NCI-H82 treated with DMSO at 0.1 percent for 48 hours (cell line): ENCODE data around the gene DOCK3.
"Not testable (repeated sequence)": the region's sequence is repeated elsewhere in the genome, so short reads cannot be mapped to it uniquely, and the experiment has no call there.

Source experiments
- DNase-seq: peaks from one replicate; lab custom pipeline; 2025; ENCODE audit not compliant: unreplicated experiment; lab: John Stamatoyannopoulos, UW

Gene DOCK3

DNA sequence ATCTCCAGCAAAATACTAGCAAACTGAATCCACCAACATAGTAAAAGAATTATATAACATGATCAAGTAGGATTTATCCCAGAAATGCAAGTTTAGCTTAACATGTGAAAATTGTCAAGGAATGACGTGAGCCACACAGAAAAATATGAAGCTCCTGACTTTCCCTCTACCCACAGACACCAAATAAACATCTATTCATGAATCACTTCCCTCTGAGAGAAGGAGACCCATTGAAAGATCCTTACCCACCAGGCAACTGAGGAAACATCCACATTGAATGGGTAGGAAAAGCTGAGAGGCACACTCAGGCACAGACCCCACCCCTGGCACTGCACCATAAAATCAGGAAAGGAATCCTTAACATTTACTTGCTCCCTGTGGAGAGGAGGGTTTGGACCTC, 608.2 kb downstream of the DOCK3 start:
- DNase-seq = no peak

DNA sequence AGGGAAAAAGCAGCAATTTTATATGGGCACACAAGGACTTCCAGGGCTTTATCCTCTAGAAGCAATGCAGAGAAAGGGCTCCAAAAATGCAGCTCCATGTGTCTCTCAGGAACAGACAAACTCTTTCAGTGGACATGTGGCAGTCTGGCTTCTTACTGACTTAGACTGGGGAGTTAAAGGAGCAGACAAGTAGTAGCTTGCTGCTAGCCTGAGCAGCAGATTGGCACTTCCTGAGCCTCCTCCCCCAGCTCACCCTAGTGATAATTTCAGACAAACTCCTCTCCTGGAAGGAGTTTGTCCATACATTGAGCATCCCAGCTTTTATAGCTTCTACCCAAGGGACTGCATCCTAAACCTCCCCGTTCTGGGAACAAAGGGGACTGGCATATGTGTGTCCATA, 608.7 kb downstream of the DOCK3 start:
- DNase-seq = no peak

DNA sequence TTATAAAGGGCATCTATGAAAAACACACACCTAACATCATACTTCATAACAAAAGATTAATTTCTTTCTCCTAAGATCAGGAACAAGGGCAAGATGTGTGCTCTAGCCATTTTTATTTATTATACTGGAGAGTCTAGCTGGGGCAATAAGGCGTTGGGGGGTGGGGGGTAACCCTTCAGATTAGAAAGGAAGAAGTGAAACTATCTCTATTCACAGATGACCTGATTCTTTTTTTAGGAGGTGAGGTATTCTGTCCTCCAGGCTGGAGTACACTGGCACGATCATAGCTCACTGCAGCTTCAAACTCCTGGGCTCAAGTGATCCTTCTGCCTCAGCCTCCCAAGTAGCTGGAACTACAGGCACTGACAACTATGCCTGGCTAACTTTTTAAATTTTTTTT, 620.9 kb downstream of the DOCK3 start:
- DNase-seq = no peak

DNA sequence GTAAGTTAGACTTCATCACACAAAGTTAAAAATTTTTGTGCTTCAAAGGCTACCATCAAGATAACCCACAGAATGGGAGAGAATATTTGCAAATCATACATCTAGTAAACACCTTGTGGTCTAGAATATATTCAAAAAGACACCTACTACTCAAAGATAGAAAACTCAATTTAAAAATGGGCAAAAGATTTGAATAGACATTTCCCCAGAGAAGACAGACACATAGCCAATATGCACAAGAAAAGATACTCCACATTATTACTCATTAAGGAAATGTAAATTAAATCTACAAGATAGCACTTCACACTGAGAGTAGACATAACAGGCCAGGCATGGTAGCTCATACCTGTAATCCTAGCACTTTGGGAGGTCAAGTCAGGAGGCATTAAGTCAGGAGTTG, 622.6 kb downstream of the DOCK3 start:
- no peak for DNase-seq

DNA sequence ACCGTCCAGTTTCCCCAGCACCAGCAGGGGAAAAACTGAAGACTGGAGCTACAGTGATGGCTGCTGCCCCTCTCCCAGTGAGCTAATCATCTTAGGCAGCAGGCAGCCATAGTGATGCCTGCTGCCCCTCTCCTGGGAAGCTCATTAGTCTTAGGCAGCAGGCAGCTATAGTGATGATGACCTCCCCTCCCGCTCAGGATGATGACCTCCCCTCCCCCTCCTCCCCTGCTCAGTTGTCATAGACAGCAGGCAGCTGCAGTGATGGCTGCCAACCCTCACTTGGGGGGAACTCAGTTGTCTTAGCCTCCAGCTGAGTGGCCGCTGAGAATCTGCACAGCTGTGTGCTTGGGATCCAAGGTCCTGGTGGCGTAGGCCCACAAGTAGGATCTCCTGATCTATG, 629.5 kb downstream of the DOCK3 start:
- DNase-seq = peak; percentile 47

DNA sequence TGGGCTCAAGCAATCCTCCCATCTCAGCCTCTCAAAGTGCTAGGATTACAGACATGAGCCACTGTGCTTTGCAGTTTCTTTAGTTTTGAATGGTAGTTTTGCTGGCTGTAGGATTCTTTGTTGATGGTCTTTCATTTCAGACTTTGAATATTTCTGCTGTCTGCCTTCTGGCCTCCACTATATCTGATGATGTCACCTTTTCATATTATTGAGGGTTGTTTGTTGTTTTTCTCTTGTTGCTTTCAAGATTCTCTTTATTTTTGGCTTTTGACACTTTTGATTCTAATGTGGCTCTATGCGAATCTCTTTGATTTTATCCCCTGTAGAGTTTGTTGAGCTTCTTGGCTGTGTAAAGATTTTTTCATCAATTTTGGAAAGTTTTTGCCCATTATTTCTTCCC, 631.4 kb downstream of the DOCK3 start:
- DNase-seq = no peak

DNA sequence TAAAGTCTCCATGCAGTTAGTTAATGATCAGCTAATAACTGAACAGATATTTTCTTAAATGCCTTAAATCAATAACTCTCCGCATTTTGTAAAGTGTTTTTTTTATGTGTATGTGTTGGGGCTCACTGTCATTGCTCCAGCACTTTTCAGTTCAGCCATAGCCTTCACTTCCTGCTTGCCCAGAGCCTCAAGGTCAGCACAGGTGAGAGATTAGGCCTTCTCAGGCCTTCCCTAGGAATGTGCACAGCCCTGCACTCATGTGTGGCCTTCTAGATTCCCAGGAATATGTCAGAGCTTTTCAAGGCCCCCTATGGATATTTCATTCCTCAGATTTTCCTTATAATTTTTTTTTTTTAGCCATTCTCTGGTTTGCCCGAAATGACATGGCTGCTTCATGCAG, 632.7 kb downstream of the DOCK3 start:
- no peak for DNase-seq

DNA sequence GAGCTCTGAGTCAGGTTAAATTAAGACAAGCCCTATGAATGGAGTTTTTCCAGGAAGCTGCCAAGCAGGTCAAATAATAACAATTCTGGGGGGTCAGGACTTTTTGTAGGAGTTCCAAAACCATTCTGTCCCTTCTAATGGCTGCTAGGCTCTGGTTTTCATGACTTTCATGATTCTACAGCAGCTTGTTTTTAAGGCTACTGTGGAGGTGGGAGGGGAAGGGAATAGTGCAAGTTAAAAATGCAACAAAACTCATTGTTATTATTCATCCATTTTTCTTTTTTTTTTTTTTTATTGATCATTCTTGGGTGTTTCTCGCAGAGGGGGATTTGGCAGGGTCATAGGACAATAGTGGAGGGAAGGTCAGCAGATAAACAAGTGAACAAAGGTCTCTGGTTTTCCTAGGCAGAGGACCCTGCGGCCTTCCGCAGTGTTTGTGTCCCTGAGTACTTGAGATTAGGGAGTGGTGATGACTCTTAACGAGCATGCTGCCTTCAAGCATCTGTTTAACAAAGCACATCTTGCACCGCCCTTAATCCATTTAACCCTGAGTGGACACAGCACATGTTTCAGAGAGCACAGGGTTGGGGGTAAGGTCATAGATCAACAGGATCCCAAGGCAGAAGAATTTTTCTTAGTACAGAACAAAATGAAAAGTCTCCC, 633.3 kb downstream of the DOCK3 start:
- DNase-seq = not testable (repeated sequence)

DNA sequence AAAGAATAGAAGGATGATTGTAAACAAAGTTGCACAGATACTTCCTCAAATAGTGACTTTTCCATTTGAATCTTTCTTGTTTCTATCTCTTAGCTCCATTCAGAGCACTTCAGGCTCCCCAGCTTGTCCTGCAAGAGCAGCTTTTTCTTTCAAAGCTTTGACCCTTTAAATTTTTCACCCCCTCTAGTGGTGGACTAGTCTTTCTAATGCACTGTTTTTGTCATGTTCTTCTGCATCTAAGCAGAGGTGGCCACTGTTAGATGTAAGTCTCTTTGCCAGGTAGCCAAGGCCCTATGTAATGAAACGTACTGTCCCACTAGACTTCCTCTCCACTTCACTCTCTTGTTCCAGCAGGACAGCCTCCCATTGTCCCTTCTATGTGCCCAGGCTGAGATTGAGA, 636.3 kb downstream of the DOCK3 start:
- no peak for DNase-seq

DNA sequence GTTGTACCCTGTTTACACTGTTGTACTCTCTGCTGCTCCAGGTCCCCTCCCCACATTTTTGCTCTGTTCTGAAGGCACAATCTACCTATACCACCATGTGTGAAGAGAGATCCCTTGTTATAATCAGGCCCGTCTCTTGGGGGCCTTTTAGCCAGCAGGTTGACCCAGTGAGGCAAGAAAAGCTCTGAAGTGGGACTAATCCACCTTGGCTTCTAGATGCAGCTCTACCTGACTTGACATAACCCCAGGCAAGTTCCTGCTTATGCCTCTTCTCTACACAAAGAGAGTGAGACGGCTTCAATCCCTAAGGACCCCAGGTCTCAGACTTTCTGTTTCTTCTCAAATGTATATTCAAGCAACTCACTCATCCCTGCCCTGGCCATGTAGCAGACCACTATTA, 653.5 kb downstream of the DOCK3 start:
- DNase-seq = no peak

DNA sequence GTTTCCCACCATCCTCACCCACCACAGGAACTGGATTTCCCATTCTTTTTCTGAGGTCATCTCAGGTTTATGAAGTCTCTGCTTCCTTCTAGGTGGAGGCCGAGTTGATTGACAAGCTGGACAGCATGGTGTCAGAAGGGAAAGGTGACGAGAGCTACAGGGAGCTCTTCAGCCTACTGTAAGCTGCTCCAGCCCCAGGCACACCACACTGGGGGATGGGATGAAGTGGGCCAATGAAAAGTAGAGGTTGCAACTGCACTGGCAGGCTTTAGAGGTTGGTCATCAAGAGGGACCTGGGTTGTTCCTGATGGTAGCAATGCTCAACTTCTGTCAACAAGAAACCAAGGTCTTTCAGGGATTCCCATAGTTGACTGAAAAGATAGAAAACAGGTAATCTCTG, 655.3 kb downstream of the DOCK3 start:
- DNase-seq = no peak

DNA sequence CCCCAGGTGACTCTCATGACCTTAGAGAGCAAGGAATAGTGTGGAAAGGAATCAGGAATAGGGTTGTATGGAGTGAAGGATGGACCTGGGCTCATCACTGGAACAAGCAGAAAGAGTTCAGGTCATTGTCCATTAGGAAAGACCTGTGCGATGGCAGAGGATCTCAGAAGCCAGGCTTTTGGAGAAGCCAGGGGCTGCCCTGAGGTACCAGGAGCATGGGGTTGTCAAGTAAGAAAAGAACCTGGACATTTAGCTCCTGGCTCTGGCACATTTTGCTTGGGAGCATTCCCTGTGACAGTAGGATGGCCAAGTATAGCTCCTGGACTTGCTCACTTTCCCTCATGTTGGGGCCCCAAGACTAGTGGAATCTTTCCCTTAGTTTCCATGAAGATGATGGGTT, 657.4 kb downstream of the DOCK3 start:
- no peak for DNase-seq

DNA sequence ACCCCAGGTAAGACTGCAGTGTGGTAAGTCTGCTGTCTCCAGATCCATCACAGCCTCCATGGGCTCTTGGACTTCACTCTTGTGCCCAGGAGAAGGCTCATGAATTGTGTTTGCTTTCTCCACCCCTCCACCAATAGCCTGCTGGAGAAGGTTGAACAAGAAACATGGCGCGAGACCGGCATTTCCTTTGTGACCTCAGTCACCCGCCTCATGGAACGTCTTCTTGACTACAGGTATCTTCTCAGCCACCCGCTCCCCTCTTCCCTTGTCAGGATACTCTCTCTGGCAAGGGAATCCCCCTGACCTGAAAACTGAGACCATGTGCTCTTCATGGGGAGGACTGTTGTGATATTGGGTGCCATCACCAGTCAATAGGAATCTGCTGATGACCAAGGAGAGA, 658.3 kb downstream of the DOCK3 start:
- DNase-seq = no peak

DNA sequence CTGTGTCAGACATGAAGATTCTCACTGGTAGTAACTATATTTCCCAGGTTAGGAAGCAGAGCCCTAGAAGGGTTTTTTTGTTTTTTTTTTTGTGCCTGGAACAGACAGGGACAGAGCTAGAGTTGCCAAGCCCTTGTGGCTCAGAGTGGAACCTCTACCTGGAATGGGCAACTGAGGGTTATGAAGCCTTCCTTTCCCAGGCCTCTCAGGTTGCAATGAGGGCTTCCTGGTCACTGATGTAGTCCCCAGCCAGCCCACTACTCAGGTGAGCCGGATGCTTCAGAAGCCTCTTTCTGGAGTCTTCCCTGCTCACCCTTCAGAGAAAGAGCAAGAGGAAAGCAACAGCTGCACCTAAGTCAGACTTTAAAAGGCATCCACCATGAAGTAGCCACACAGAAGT, 661.5 kb downstream of the DOCK3 start:
- DNase-seq = no peak

DNA sequence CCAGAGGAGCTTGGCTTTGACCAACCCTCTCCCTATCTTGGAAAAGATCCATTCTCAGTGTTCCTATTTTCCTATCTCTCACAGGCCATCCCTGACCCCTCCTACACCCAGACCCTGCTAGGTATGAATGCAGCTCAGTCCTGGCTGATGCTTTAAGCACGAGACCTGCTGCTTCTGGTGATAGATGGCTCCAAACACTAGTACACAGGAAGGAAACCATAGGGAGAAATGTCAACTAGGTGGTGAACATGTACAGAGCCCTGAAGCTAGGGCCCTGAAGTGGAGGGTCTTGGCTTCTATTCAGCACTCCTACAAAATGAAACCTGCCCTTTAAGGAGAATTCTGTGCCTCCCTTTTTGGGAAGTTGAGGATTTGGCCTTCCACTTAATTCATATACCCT, 662.9 kb downstream of the DOCK3 start:
- DNase-seq = no peak

DNA sequence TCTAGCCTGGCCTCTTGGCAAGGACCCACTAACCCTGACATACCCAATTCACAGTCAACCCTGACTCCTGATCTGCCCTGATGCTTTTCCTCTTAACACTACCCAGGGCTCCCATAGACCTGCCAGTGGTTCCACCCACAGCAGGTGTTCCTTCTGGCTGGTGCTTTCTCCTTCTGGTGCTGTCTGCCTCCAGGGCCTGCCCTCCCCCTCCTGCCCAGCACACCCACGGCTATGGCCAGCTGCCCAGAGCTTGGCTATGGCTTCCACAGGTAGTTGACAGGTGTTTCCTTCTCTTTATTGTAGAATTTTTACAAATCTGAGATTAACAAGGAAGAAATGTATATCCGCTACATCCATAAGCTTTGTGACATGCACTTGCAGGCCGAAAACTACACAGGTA, 663.9 kb downstream of the DOCK3 start:
- no peak for DNase-seq

DNA sequence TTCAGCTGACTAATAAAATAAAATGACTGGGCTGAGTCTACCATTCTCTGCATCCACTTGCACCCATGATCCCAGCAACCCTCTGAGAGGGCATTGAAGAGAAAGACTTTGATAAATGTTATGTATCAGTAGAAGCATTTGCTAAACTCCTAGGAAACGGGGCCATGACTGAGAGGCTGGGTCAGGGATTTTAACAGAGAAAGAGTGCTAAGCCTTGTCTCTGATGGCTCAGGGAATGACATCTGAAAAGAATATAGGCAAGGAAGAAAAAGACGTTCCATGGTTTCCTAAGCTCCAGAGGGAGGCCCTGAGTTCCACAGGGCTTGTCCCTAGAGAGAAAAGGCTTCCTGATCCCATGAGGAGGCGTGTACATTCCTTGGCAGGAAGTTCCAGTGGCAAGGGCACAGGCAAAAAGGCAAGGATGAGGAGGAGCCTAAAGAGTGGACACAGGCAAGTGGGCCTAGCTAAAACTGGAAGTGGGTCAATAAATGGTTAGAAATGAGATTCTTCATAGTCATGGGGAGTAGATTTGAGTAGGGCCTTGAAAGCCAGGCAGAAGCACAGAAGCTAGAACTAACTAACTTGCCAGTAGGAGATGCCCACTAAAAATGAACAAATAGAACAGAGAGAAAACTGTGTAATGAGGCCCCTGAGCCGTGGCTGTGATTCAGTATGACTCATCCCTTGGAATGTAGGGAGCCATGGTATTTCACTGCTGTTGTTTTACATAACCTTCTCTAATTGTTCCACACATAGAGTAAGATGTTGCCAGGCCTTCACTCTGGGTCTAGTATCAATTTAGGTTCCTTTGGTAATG, 665.5 kb downstream of the DOCK3 start:
- no peak for DNase-seq

DNA sequence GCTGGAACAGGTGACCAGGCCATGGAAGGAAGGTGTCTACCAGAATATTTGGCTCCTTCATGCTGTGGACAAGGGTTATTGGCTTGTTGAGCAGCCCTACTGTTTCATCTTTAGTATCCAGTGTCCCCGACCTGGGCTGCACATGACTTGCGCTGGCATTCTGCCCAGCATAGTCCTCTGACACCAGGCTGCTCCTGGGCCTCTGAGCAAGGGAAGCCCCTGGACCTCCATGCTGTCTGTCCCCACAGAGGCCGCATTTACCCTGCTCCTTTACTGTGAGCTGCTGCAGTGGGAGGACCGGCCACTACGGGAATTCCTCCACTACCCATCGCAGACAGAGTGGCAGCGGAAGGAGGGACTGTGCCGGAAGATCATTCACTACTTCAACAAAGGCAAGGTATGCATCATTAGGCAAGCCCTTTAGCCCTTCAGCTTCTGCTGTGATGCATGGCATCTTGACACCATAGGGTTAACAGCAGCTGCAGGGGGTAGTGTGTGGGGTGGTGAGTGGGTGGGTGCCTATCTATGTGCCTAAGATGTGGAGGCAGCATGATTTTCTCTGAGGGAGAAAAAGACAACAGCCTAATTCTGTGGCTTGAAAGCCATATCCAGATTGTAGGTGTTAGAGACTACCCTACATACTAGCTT, 666.4 kb downstream of the DOCK3 start:
- no peak for DNase-seq

DNA sequence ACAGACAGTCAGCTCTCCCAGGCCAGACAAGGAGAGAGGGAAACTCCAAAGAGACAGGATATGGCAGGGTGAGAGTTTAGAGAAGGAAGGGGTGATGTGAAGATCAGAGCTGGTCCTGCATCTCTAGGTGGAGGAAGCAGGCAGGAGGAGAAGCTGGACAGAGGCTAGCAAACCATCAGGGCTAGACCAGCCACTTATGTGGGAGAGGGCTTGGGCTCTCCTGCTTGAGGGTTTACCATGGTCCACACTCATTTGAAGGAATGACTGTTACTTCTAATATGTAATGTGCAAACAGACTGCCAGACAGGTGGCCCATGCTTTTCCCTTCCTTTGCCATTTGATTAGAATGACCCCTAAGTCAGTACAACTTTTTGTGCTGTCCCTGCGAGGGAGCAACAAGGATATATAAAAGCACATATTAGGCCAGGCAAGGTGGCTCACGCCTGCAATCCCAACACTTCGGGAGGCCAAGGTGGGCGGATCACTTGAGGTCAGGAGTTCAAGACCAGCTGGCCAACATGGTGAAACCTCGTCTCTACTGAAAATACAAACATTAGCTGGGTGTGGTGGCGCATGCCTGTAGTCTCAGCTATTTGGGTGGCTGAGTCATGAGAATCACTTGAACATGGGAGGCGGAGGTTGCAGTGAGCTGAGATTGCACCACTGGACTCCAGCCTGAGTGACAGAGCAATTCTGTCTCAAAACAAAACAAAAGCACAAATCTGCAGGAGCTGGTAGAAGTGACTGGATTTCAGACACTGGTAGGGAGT, 669.4 kb downstream of the DOCK3 start:
- DNase-seq = no peak

DNA sequence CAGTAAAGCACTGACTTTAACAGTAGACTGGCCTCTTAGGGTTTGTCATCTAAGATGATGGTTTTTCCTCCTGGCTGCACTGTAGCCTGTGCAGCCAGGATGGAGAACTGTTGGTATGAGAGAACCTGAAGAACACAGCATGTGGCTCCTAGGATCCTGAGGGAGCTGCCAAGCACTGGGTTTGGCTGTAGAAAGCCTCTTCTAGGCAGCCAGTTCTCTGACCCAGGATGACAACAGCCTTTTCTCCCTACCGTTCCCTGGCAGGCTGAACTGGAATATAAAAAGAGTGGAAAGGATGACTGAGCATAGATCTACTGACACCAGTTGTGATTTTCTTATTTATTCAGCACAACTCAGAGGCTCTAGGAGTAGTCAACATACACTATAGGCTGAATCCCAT, 676.0 kb downstream of the DOCK3 start:
- DNase-seq = no peak

DNA sequence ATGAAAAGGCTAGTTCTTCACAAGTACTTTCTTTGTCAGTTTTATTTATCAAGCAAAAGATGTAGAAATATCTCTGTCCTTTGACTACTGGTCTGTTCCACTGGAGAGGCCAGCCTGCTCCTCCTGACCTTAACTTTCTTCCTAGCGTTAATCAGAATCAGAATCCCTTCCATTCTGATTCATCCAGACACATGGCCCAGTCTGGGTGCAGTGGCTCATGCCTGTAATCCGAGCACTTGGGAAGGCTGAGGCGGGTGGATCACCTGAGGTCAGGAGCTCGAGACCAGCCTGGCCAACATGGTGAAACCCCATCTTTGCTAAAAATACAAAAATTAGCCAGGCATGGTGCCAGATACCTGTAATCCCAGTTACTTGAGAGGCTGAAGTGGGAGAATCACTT, 678.4 kb downstream of the DOCK3 start:
- DNase-seq = peak; percentile 92

DNA sequence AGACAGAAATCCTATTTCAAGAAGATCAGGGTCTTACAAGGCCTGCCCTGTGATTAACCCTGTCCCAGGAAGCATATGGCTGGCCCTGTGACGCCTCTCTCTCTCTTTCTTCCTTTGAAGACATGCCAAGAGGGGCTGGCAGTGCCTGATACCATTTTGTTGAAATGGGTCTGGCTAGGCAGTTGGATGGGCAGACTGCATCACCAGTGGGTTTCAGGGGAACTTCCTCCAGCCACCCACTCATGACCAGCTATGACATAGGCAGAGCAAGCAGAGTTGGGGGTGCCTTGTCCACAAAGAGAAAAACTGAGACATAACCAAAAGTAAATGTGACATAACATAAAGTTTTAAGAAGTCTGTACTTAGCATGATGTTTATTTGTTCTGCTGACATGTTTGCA, 679.0 kb downstream of the DOCK3 start:
- peak; percentile 26 for DNase-seq
